Fibroblast of peridontal ligament (primary cell): ENCODE measurements around the gene HLF.

ENCODE experiments used
- DNase-seq: peaks from one replicate; pipeline ENCODE4 v3.0.0-alpha.2; 2010; ENCODE audit errors: extremely low read depth

Gene HLF

DNA sequence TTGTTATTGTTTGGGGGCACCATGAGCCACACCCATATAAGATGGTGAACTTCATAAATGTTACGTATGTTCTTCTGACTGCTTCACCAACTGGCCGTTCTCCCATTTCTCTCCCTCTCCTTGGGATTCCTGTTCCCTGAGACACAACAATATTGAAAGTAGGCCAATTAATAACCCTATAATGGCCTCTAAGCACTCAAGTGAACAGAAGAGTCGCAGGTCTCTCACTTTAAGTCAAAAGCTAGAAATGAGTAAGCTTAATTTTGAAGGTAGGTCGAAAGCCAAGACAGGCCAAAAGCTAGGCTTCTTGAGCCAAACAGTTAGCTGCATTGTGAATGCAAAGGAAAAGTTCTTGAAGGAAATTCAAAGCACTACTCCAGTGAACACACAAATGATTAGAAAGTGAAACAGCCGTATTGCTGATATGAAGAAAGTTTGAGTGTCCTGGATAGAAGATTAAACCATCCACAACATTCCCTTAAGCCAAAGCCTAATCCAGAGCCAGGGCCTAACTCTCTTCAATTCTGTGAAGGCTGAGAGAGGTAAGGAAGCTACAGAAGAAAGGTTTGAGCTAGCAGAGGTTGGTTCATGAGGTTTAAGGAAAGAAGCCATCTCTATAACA, 25.8 kb downstream of the HLF start:
- no peak for DNase-seq

DNA sequence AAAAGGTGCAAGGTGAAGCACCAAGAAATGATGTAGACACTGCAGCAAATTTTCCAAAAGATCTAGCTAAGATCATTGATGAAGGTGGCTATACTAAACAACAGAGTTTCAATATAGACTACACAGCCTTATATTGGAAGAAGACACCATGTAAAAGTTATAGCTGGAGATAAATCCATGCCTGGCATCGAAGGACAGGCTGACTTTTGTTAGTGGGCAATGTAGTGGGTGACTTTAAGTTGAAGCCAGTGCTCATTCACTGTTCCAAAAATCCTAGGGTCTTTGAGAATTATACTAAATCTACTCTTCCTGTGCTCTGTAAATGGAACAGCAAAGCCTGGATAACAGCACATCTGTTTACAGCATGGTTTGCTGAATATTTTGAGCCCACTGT, 26.4 kb downstream of the HLF start:
- DNase-seq, result no peak

DNA sequence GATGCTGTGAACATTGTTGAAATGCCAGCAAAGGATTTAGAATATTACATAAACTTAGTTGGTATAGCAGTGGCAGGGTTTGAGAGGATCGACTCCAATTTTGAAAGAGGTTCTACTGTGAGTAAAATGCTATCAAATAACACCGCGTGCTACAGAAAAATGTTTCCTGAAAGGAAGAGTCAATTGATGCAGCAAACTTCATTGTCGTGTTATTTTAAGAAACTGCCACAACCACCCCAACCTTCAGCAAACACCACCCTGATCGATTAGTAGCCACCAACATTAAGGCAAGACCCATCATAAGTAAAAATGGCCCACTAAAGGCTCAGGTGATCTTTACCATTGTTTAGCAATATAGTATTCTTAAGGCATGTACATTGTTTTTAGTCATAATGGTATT, 27.3 kb downstream of the HLF start:
- no peak for DNase-seq

DNA sequence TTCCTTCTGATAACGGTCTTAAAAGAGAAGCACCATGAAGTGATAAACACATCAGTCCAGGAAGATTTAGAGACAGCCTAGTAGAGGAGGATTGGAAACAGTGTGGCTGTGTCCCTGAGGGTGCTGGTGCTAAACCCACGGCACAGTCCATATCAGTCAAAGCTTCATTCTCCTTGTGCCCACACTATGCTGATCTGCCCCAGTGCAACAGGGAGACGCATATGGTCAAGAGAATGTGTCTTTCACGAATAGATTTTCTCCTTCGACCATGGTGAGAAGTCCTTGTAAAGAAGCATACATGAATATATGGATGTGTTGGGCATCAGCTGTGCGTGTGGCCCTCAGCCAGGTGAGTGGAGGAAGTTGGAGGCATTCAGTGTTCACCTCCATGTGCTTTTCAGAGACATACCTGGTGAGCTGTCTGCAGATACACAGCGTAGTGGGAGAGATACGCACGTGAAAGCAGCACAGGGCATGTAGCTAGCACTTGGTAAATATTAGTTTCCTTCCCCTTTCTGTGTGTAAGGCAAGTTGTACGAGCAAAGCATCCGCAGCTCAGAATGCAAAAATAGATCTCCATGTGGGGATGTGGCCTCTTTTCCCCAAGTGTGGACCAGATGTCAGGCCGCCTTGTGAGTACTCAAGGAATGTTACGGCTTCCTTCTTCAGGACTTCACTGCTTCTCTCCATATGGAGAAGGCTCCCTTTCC, 29.4 kb downstream of the HLF start:
- DNase-seq, result no peak

DNA sequence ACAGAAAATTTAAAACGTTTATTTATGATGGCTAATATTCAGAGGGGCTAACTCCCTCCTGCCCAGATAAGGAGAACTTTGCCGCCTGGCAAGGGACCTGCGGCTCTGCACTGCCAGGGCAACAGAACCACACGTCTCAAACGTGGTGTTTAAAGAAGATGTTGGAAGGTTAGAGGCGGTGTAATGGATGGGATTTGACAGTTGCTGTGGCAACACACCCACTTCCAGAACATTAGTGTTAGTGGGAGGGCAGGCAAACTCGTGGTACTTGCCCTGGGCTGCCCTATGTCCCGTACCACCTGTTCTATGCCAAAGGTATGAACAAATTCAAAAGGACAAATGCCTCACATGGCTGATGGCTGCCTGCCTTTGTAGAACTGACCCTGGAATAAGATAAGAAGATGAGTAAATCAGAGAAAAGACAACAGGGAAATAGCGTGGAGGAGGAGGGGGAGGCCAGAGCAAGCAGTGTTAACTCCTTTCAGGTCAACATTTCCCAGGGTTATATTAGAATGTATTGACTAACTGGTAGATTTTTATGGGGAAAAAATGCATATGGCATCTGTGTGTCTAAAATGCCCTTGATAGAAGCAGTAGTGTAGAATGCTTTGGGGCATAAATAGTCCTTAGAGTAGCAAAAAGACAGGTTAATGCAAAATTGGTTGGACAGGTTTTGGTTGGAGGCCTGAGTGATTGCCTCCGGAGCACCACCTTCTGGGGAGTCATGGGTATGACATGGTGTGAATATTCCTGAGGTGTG, 30.8 kb downstream of the HLF start:
- peak; percentile 56 for DNase-seq

DNA sequence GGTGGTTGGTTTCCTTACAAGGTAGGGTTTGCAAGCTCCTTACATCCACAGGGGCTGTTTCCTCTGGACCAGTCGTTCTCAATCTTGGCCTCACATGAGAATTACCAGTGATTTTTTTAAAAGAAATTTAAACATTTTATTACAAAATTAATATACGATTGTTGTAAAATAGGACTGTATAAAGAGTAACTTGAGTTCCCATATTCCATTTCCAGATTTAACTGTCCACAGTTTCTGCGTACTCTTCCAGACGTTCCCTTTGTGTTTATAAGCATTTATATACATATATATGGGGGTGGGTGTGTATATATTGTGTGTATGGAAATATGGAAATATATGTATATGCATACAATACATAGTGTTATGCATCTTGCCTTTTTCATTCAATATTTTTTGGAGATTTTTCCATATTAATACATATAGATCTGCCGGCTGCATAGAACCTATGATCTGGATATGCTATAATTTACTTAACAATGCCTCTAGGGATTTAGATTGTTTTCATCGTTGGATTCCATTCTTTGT, 31.5 kb downstream of the HLF start:
- no peak for DNase-seq

DNA sequence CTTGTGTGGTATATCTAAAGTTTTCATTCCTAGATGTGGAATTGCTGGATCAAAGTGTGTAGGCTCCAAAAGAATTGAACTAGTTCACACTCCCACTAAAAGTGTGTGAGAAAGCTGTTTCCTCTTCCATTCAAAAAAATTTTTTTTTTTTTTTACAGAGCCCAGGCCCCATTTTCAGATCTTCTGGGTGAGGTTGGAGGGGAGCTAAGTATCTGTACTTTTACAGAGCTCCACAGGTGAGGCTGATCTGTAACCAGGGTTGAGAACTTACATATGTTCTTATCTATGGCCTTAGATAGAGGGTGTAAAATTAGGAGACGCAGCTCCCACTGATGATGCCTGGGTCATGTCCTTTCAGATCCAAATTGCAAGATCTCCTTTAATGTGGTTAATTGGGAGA, 31.9 kb downstream of the HLF start:
- DNase-seq, result no peak

DNA sequence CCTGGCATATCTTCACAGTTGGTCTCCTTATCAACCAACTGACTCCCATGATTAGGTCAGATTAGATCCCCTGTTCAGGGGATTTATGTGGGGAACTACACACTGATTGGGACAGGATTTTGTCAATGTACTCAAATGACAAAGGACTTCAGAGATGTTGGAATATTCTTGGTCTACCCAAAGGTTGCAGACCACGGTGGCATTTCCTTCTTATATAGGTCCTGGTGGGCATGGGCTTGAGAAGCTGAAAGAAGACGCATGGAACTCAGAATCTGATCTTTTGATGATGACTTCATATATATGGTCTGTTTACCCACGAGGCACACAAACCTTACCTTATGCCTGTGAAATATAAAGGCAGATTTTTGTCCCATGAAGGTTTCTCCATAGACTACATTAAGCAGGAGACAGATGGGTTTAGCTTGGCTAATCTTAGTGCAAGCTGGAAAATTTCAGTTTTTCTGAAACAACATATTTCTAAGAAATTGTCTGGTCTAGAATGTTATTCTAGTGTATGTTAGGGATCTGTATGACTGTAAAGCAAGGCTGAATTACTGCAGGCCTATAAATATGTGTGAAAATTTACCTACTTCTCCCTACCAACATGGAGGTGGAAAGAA, 33.5 kb downstream of the HLF start:
- no peak for DNase-seq

DNA sequence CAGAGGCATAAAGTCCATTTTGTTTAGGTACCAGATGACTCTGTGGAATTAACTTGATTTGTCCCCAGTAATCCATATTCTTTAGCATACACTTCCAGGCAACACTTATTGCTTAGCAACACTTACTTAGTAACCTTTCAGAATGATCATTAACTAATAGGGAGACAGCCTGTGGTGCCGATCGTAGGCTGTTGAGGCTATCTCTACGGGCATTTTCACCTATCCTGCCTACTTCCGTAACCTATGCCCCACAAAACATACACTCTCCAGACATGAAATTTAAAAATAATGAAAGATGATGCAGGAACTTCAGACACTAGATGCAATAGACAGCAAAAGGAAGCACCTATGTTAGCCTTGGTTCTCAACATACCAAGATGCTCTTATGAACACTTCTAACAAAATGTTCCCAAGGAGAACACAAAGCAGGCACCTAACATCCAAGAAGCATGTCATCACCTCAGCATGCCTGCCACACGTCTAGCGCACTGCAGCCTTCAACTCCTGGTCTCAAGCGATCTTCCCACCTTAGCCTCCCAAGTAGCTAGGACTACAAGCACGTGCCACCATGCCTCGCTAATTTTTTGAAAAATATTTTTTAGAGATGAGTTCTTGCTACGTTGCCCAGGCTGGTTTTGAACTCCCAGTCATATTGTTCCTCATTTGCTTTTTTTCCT, 34.5 kb downstream of the HLF start:
- no peak for DNase-seq

DNA sequence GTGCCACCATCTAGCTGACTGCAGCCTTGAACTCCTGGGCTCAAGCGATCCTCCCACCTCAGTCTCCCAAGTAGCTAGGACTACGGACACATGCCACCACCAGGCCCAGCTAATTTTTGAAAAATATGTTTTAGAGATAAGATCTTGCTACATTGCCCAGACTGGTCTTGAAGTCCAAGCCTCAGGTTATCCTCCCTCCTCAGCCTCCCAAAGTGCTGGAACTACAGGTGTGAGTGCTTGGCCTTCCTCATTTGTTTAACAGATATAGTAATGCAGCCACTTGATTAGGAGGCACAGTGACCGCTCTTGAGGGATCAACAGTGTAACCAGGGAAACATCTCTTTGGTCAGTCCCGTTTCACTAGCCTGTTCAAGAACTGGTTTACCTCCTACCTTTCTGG, 35.1 kb downstream of the HLF start:
- DNase-seq, result no peak

DNA sequence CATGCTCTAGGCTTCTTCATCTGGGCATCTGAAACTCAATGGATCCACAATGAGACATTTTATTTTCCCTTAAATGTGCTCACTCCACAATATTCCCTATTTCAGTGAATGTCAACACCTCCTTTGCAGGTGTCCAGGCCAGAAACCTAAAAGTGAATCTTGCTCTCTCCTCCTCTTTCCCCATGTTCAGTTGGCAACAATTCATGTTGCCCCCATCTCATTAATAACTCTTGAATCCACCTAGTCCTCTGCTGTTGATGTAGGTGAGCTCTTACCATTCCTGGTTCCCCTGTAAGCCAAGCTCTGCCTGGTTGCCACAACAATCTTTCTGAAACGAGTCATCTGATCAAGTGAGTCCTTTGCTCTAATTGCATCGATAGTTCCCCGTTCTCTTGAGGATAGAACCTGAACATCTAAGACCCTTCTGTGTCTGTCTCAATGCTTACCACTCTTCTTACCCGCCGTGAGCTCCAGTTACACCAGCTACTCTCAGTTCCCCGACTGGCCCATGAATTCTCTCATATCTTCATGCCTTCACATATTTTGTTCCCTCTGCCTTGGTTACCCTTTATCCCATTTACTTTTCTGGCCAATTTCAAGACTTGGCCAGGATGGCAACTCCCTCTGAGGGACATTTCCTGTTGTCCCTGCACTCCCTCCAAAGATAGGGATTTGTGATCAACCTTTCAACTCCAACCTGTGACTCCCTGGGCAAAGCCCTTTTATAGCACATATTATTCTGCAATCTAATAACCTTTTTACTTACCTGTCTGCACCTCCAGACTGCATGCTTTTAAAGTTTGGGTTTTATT, 35.9 kb downstream of the HLF start:
- DNase-seq, result no peak

DNA sequence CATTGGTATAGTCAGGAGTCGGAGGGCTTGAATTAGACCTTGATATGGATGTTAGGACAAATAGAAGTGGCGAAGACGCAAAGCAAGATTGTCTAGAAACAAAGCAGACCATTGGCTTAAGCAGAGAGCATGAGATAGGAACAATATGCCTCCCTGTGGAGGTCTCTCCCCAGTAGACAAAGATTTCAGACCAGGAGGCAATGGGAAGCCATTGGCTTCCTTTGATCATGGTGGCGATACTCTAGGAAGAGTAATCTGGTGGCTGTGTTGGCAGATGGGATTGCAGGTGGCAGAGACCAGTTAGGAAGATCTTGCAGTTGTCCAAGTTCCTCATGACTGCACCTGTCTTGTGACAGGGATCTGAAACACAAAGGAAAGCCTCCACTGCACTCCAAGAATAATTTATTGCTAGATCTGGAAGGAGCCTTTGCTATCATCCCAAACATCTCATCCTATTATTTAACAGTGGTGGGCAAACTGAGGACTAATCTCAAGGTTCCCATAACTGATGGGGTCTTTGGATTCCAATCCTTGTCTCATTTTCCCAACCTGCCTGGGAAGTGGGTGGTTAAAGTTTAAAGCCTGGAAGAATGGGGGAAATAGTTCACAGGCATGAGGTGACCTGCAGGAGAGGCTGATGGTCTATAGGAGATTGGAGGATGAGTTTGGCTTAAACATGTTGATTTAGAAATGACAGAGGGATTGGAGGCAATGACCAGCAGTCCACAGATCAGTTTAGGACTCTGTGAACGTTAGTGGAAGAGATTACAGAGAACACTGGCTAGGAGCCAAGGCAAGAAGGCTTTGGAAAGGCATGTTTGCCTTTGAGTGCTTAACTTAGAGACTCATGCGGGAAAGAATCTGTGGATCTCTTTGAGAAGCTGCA, 37.0 kb downstream of the HLF start:
- no peak for DNase-seq

DNA sequence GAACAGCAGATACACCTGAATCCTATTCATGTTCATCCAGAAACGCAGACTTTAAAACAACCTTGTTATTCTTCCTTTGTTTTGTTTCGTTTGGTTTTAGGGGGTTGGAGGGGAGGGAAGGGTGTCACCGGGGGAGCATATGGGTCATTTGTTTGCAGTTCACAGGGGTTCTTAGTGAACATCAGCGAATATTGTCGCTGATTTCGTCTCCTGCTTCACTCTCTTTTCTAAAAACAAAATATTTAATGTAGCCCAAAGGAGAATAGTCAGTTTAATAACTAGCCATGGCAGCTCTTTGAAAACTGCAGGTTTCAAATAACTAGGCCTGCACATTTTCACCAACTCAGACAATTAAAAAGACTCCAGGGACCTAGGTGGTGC, 37.6 kb downstream of the HLF start:
- DNase-seq, result no peak

DNA sequence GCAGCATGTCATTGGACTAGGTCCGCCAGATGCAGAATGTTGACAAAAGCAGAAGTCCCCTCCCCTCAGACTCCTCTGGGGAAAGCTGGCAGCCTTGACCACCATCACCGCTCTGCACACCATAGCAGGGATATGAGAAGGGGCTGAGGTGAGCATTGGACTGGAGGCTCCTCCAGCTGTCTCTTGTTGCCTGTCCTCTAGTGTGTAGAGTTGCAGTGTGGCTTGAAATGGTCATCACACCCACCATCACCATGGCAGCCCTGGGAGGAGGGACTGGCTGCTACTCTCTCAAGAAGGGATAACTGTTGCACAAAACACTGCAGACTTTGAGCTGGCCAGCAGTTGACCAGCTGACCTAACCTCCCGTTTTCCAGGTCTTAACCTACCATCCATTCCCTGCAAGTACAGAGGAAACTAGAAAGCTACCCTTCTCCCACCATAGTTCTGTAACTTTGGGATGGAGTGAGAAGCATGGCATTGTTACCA, 38.3 kb downstream of the HLF start:
- DNase-seq, result no peak

DNA sequence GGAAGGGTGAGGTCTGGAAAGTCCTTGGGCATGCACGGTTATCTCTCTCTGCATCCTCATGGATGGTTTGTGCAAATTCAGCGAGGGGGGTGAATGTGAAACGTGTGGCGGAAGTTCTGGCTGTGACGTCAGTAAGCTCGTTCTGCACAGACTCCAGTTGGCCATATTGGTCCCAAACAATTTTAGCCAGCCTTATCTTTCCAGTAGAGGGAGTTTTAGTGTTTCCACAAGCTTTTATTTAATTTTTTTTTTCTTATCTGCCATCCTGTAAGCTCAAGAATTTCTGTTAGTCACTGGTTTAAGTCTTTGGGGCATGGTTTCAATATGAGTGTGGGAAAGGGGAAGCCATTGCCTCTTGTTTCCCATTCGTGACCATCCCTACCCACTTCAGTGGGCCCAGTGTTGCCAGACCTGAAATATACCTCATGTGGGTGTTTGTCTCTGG, 39.0 kb downstream of the HLF start:
- DNase-seq, result peak; percentile 12

DNA sequence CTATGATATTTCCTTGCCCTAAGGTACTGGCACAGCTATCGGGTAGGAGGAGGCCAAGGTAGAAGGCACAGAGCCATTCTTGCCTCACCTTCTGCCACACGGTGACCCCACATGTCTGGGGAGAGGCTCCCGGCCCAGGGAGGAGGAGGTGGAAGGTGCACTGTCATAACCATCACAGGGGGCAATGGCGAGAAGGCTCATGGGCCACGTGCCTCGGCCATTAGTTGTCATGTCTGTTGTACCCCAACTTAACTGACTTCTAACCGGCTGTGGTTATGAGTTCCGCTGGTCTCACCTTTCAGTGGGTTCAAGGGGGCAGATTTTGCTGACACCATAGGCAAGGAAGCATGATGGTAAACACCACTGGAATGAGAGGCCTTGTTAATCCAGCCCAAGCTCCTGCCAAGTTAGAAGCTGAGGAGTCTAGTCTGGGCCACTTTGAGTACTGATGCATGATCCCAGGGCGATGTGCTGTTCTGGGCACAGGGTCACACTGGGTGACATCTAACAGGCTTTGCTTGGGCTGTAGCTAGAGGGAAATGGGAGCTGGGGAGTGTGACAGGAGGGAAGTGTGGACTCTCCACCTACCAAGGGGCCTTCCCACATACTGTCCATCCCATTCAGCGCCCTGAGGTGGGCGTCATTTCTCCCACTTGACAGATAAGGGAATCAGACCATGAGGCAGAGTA, 39.6 kb downstream of the HLF start:
- no peak for DNase-seq

DNA sequence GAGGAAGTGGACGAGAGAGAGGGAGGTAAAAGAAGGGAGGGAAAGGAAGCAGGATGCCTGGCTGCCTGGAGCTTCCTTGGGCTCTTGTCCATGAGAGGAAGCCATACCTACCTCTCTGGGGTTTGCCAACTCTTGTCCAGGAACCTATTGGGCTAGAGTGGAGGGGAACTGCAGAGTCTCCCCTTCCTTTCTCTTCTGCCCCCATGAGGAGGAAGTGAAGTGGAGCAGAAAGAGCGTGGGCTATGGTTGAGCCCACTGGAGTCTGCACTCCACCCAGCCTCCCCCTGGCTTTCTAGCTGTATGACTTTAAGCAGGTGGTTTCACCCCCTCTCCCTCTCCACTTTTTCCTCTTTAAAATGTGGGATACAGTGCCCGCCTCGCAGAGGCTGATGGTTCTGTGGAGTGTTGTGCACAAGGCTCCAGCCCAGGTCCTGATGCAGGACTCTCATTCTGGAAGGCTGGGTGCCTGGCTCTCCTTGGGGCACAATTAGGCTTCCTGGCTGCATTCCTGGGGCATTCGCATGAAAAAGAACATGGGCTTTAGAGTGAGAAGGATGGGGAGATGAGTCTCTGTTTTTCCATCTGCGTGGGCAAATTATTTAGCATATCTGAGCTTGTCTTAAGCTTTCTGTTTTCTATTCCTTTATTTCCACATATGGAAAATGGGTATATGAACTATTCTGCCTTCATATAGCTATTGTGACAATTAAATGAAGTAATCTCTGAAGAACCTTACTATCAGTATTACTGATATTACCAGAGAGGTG, 40.7 kb downstream of the HLF start:
- DNase-seq, result no peak

DNA sequence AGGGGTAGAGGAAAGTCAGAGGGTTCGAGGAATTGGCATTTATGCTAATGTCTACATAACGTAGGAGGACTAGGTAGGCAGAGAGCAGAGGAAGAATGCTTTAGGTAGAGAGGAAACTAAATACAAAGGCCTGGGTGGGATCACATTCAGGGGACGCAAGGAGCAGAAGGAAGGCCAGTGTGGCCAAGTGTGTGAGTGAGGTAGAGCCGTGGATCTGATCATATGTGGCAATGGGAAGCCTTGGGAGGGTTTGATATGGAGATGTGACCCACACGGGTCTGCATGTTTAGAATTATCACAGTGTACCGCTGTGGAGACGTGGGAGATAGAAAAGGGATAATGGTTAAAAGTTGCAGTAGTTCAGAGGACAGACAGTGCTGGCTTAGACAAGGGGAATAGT, 43.1 kb downstream of the HLF start:
- DNase-seq, result no peak
